ENCODE results near the gene SNRPA.

The SNRPA gene

GRCh38 chr19:40716482-40717324, 34.3 kb upstream of the SNRPA start, which contains the start of the genes COQ8B and ITPKC:
Gene COQ8B, minus strand, starts transcription at chr19:40716886. Its CDS starts 2,254 bp downstream, at chr19:40714632.
Gene ITPKC, plus strand, starts transcription at chr19:40717112. Its CDS starts 24 bp downstream, at chr19:40717136.
- Histone ChIP-seq H3K18ac (ENCODE audit: low read length) (peak within 1 kb of the TSS; percentile 93), H3K23ac (ENCODE audit: low read depth, low read length, poor library complexity) (peak within 1 kb of the TSS; percentile 80), H3K4me2 (ENCODE audit: insufficient read depth, low read length, poor library complexity, severe bottlenecking) (peak within 1 kb of the TSS; percentile 97), H4K91ac (ENCODE audit: low read depth, low read length, poor library complexity) (no peak within 1 kb of the TSS), H2AK5ac (ENCODE audit: low read depth, low read length) (peak within 1 kb of the TSS; percentile 59), H2BK15ac (ENCODE audit: low read length) (no peak within 1 kb of the TSS), H4K8ac (ENCODE audit: low read depth, low read length) (no peak within 1 kb of the TSS), H3K79me1 (ENCODE audit: low read depth, low read length) (peaks cover 19% of the 10 kb centered on the region), H3K9me3 (replicated peaks in 1 of 2; ENCODE audit: control insufficient read depth in 2 of 2, insufficient read depth in 1 of 2, low read depth in 1 of 2, low read length in 2 of 2) (no peaks in the 10 kb centered on the region), H3K36me3 (replicated peaks in 1 of 2; ENCODE audit: control insufficient read depth in 2 of 2, insufficient read depth in 2 of 2, low read length in 2 of 2) (peaks cover 5 to 26% of the 10 kb centered on the region in 2 donors), H2BK5ac (ENCODE audit: low read length) (peak within 1 kb of the TSS; percentile 43), H2BK120ac (ENCODE audit: low read depth, low read length) (peak within 1 kb of the TSS; percentile 6), H3K4me3 (ENCODE audit: low read length in 2 of 2) (peak within 1 kb of the TSS; percentile 66 to 88), H2AFZ (ENCODE audit: low read length) (peak within 1 kb of the TSS; percentile 91), H3K14ac (ENCODE audit: low read length) (no peak within 1 kb of the TSS), H3K4ac (ENCODE audit: low read length) (no peak within 1 kb of the TSS), H3K9ac (ENCODE audit: low read depth, low read length, poor library complexity) (peak within 1 kb of the TSS; percentile 85), H2BK12ac (ENCODE audit: low read length) (no peak within 1 kb of the TSS), H3K27me3 (ENCODE audit: control insufficient read depth in 3 of 3, insufficient read depth in 3 of 3, low read depth in 1 of 3, low read length in 3 of 3) (no peaks in the 10 kb centered on the region), H3K27ac (replicated peaks; ENCODE audit: low read length) (peak within 1 kb of the TSS; percentile 83), H3K4me1 (ENCODE audit: control insufficient read depth in 2 of 2, insufficient read depth in 1 of 2, low read depth in 1 of 2, low read length in 2 of 2) (peaks cover 21 to 25% of the 10 kb centered on the region in 2 donors)
- DNase-seq (ENCODE audit: low spot score) = peak; percentile 98
- WGBS, 2 donors (ENCODE audit: extremely low coverage in 2 of 2, insufficient read length in 2 of 2, insufficient replicate concordance in 1 of 2) = no CpG with 5 or more reads among the region's 76 CpGs

GRCh38 chr19:40717325-40717879, 33.6 kb upstream of the SNRPA start:
- Histone ChIP-seq H3K4ac (ENCODE audit: low read length) (no peak overlapping the region), H3K4me2 (ENCODE audit: insufficient read depth, low read length, poor library complexity, severe bottlenecking) (peak overlapping the region; percentile 97), H3K27me3 (ENCODE audit: control insufficient read depth in 3 of 3, insufficient read depth in 3 of 3, low read depth in 1 of 3, low read length in 3 of 3) (no peaks in the 10 kb centered on the region), H2AFZ (ENCODE audit: low read length) (peak overlapping the region; percentile 91), H3K23ac (ENCODE audit: low read depth, low read length, poor library complexity) (peak overlapping the region; percentile 65), H4K91ac (ENCODE audit: low read depth, low read length, poor library complexity) (no peak overlapping the region), H2BK120ac (ENCODE audit: low read depth, low read length) (peak overlapping the region; percentile 6), H3K27ac (replicated peaks; ENCODE audit: low read length) (peak overlapping the region; percentile 83), H3K4me1 (ENCODE audit: control insufficient read depth in 2 of 2, insufficient read depth in 1 of 2, low read depth in 1 of 2, low read length in 2 of 2) (peaks cover 21 to 25% of the 10 kb centered on the region in 2 donors), H2BK5ac (ENCODE audit: low read length) (peak overlapping the region; percentile 43), H3K9ac (ENCODE audit: low read depth, low read length, poor library complexity) (peak overlapping the region; percentile 85), H3K14ac (ENCODE audit: low read length) (no peak overlapping the region), H3K36me3 (replicated peaks in 1 of 2; ENCODE audit: control insufficient read depth in 2 of 2, insufficient read depth in 2 of 2, low read length in 2 of 2) (peaks cover 5 to 27% of the 10 kb centered on the region in 2 donors), H3K4me3 (ENCODE audit: low read length in 2 of 2) (peak overlapping the region; percentile 66 to 80), H2AK5ac (ENCODE audit: low read depth, low read length) (peak overlapping the region; percentile 59), H3K9me3 (replicated peaks in 1 of 2; ENCODE audit: control insufficient read depth in 2 of 2, insufficient read depth in 1 of 2, low read depth in 1 of 2, low read length in 2 of 2) (no peaks in the 10 kb centered on the region), H2BK15ac (ENCODE audit: low read length) (no peak overlapping the region), H2BK12ac (ENCODE audit: low read length) (no peak overlapping the region), H4K8ac (ENCODE audit: low read depth, low read length) (no peak overlapping the region), H3K18ac (ENCODE audit: low read length) (peak overlapping the region; percentile 6), H3K79me1 (ENCODE audit: low read depth, low read length) (peaks cover 20% of the 10 kb centered on the region)
- no peak for DNase-seq (ENCODE audit: low spot score)
- WGBS, 2 donors (ENCODE audit: extremely low coverage in 2 of 2, insufficient read length in 2 of 2, insufficient replicate concordance in 1 of 2) = no CpG with 5 or more reads among the region's 20 CpGs

GRCh38 chr19:40717880-40718773, 32.9 kb upstream of the SNRPA start:
- Histone ChIP-seq H2AK5ac (ENCODE audit: low read depth, low read length) (peak overlapping the region; percentile 61), H2BK120ac (ENCODE audit: low read depth, low read length) (no peak overlapping the region), H2AFZ (ENCODE audit: low read length) (no peak overlapping the region), H2BK15ac (ENCODE audit: low read length) (no peak overlapping the region), H3K36me3 (replicated peaks in 1 of 2; ENCODE audit: control insufficient read depth in 2 of 2, insufficient read depth in 2 of 2, low read length in 2 of 2) (peaks cover 6 to 25% of the 10 kb centered on the region in 2 donors), H4K8ac (ENCODE audit: low read depth, low read length) (no peak overlapping the region), H3K9me3 (replicated peaks in 1 of 2; ENCODE audit: control insufficient read depth in 2 of 2, insufficient read depth in 1 of 2, low read depth in 1 of 2, low read length in 2 of 2) (no peaks in the 10 kb centered on the region), H3K4me3 (ENCODE audit: low read length in 2 of 2) (peak overlapping the region; percentile 66 to 80), H3K27ac (replicated peaks; ENCODE audit: low read length) (no peak overlapping the region), H4K91ac (ENCODE audit: low read depth, low read length, poor library complexity) (no peak overlapping the region), H2BK12ac (ENCODE audit: low read length) (no peak overlapping the region), H3K18ac (ENCODE audit: low read length) (no peak overlapping the region), H3K9ac (ENCODE audit: low read depth, low read length, poor library complexity) (peak overlapping the region; percentile 70), H3K23ac (ENCODE audit: low read depth, low read length, poor library complexity) (no peak overlapping the region), H3K4ac (ENCODE audit: low read length) (no peak overlapping the region), H3K14ac (ENCODE audit: low read length) (no peak overlapping the region), H3K4me1 (ENCODE audit: control insufficient read depth in 2 of 2, insufficient read depth in 1 of 2, low read depth in 1 of 2, low read length in 2 of 2) (peaks cover 21 to 25% of the 10 kb centered on the region in 2 donors), H3K27me3 (ENCODE audit: control insufficient read depth in 3 of 3, insufficient read depth in 3 of 3, low read depth in 1 of 3, low read length in 3 of 3) (no peaks in the 10 kb centered on the region), H2BK5ac (ENCODE audit: low read length) (no peak overlapping the region), H3K4me2 (ENCODE audit: insufficient read depth, low read length, poor library complexity, severe bottlenecking) (peak overlapping the region; percentile 97), H3K79me1 (ENCODE audit: low read depth, low read length) (peaks cover 21% of the 10 kb centered on the region)
- no CpG with 5 or more reads among the region's 20 CpGs for WGBS, 2 donors (ENCODE audit: extremely low coverage in 2 of 2, insufficient read length in 2 of 2, insufficient replicate concordance in 1 of 2)
- no peak for DNase-seq (ENCODE audit: low spot score)

All from neuronal stem cell (in vitro differentiated cells).